Endothelial cell of umbilical vein (primary cell): ENCODE measurements around the gene CELF5. TPM values are rescaled to one million over a fixed set of nuclear protein-coding genes. Genes with fewer than 3 reads are reported as not detected.

Experiments
- BruUV-seq: library from RNA; stranded (reverse); fragments of 400-500 nt; replicated peaks from 2 replicates; lab custom pipeline; 2021; lab: Mats Ljungman, UMichigan
- CTCF ChIA-PET: fragments of 300-600, 350-600 bp; sonication (Branson Sonifier 250); formaldehyde crosslinking; loops from one replicate; lab custom pipeline; 2021; ENCODE audit warnings: antibody characterized with exemption, inconsistent platforms; lab: Charles Lee
- POLR2A ChIA-PET: fragments of 300-600, 350-600 bp; sonication (Branson Sonifier 250); formaldehyde crosslinking; loops from one replicate; lab custom pipeline; 2021; ENCODE audit warnings: antibody characterized with exemption, inconsistent platforms; lab: Charles Lee
- DNase-seq: peaks from one replicate; pipeline ENCODE4 v3.0.0-alpha.2; 2011; ENCODE audit warnings: low read depth, low spot score
- FAIRE-seq: peaks from 2 replicates; lab custom pipeline; 2011; peaks lifted over from hg19 to GRCh38; lab: Jason Lieb, UNC
- H2AFZ ChIP-seq: 2 replicates; pipeline ENCODE4 v1.6.0; 2012; ENCODE audit warnings: low read depth, low read length, control low read depth, inconsistent platforms
- H3K27ac ChIP-seq: 2 replicates; pipeline ENCODE4 v1.5.1; 2011; ENCODE audit warnings: low read depth, mild to moderate bottlenecking, control low read depth, low read length, moderate library complexity; ENCODE audit not compliant: insufficient read depth
- H3K27me3 ChIP-seq, 2 experiments: 2 replicates each; pipeline versions ENCODE4 v1.6.0 to v1.6.1; 2011; ENCODE audit warnings: low read length in 2 of 2, mixed read lengths in 1 of 2; ENCODE audit not compliant: control insufficient read depth in 2 of 2, insufficient read depth in 2 of 2
- H3K36me3 ChIP-seq, 2 experiments: 2 replicates in 1 of 2; 3 replicates in 1 of 2; pipeline ENCODE4 v1.5.1; 2011; ENCODE audit warnings: low read length in 2 of 2, mild to moderate bottlenecking in 1 of 2, moderate library complexity in 1 of 2; ENCODE audit not compliant: control insufficient read depth in 2 of 2, insufficient read depth in 2 of 2; ENCODE audit errors: extremely low read depth in 1 of 2
- H3K4me1 ChIP-seq: 3 replicates; pipeline ENCODE4 v1.5.1; 2011; ENCODE audit warnings: mild to moderate bottlenecking, low read length; ENCODE audit not compliant: control insufficient read depth, insufficient read depth; ENCODE audit errors: extremely low read depth
- H3K4me2 ChIP-seq: 2 replicates; pipeline ENCODE4 v1.6.1; 2011; ENCODE audit warnings: low read length, control low read depth, mixed read lengths; ENCODE audit not compliant: insufficient read depth
- H3K4me3 ChIP-seq, 3 experiments: fragments of 200-600 bp in 1 of 3; sonication (generic), shearing (Covaris generic) in 1 of 3; replicated peaks in 1 of 3; 2 replicates each; pipeline ENCODE4 v1.5.1; 2011 to 2016; ENCODE audit warnings: control low read depth in 3 of 3, low read length in 3 of 3, mild to moderate bottlenecking in 2 of 3, inconsistent platforms in 1 of 3, low read depth in 1 of 3, moderate library complexity in 1 of 3; ENCODE audit not compliant: insufficient read depth in 1 of 3
- H3K79me2 ChIP-seq: 2 replicates; pipeline ENCODE4 v1.6.0; 2012; ENCODE audit warnings: low read length, inconsistent platforms; ENCODE audit not compliant: control insufficient read depth, insufficient read depth
- H3K9ac ChIP-seq: replicated peaks from 2 replicates; pipeline ENCODE3; 2011; ENCODE audit warnings: low read length, control low read depth; ENCODE audit not compliant: insufficient read depth; ENCODE audit errors: extremely low read depth
- H3K9me1 ChIP-seq: replicated peaks from 3 replicates; pipeline ENCODE4 v1.6.0; 2011; ENCODE audit warnings: mild to moderate bottlenecking, low read length; ENCODE audit not compliant: control insufficient read depth, insufficient read depth; ENCODE audit errors: extremely low read depth
- H3K9me3 ChIP-seq: replicated peaks from 2 replicates; pipeline ENCODE4 v1.5.1; 2012; ENCODE audit warnings: low read length, inconsistent platforms; ENCODE audit not compliant: control insufficient read depth, insufficient read depth
- H4K20me1 ChIP-seq: replicated peaks from 2 replicates; pipeline ENCODE3; 2011; ENCODE audit warnings: mild to moderate bottlenecking, low read length; ENCODE audit not compliant: control insufficient read depth, insufficient read depth; ENCODE audit errors: extremely low read depth
- EZH2 ChIP-seq: IDR thresholded peaks from 2 replicates; pipeline ENCODE4 v1.6.1; 2012; ENCODE audit warnings: borderline replicate concordance, low read depth, mild to moderate bottlenecking, moderate library complexity, low read length, inconsistent platforms; ENCODE audit not compliant: severe bottlenecking
- FOS ChIP-seq: IDR thresholded peaks from 2 replicates; pipeline ENCODE4 v1.6.1; 2011; ENCODE audit warnings: mild to moderate bottlenecking, low read length, moderate library complexity, borderline replicate concordance; ENCODE audit not compliant: insufficient read depth
- GATA2 ChIP-seq: IDR thresholded peaks from 2 replicates; pipeline ENCODE4 v1.7.0; 2011; ENCODE audit warnings: low read depth, mild to moderate bottlenecking, moderate library complexity, mixed read lengths, low read length; ENCODE audit not compliant: insufficient read length, insufficient read depth
- JUN ChIP-seq: IDR thresholded peaks from 2 replicates; pipeline ENCODE4 v1.6.1; 2011; ENCODE audit warnings: borderline replicate concordance, low read depth; ENCODE audit not compliant: insufficient read length, insufficient read depth
- MYC ChIP-seq: IDR thresholded peaks from one replicate; pipeline ENCODE4 v1.6.1; 2011; ENCODE audit warnings: mild to moderate bottlenecking, low read depth, low read length
- POLR2A ChIP-seq: IDR thresholded peaks from 2 replicates; pipeline ENCODE4 v1.6.1; 2012; ENCODE audit warnings: low read depth, mild to moderate bottlenecking, control low read depth, low read length
- POLR2AphosphoS5 ChIP-seq: IDR thresholded peaks from 2 replicates; pipeline ENCODE4 v1.6.1; 2012; ENCODE audit warnings: low read depth, mild to moderate bottlenecking, control low read depth, low read length, moderate library complexity; ENCODE audit not compliant: insufficient read depth
- dilution Hi-C: fragments of 300-500 bp; cut with MboI; formaldehyde crosslinking; loops from one replicate; pipeline ENCODE4 v1.15.0; 2019; ENCODE audit warnings: low sequenced_read_pairs; ENCODE audit not compliant: extremely low pct_ligation_motif_present
- intact Hi-C: fragments of 100-400 bp; cut with micrococcal nuclease; formaldehyde crosslinking; loops from one replicate; pipeline ENCODE4 v1.10.0; 2022
- polyA plus RNA-seq, 4 experiments: library from polyadenylated mRNA; depleted of rRNA in 3 of 4; stranded (reverse) in 3 of 4; unstranded in 1 of 4; fragments of >200 nt; gene quantifications; 2 replicates each; pipeline versions ENCODE4 v1.2.1 to v1.2.3, GENCODE V29; 2011 to 2012; ENCODE audit warnings: missing spikeins in 1 of 4
- total RNA-seq: library from RNA; stranded (reverse); gene quantifications from 2 replicates; pipeline ENCODE4 v1.2.3, GENCODE V29; 2021
- TF ChIP-seq, protein P1 (sequence below), 2 donors: IDR thresholded peaks; 1 replicate in 1 of 2; 2 replicates in 1 of 2; pipeline ENCODE4 v1.5.1; 2011; ENCODE audit warnings: low read length in 2 of 2, mild to moderate bottlenecking in 2 of 2, moderate library complexity in 2 of 2, control low read depth in 1 of 2, inconsistent platforms in 1 of 2, low read depth in 1 of 2; ENCODE audit not compliant: insufficient read depth in 1 of 2; ENCODE audit errors: extremely low read depth in 1 of 2
- TF ChIP-seq, protein P2 (sequence below): IDR thresholded peaks from 2 replicates; pipeline ENCODE4 v1.6.1; 2011; ENCODE audit not compliant: insufficient read depth, insufficient read length

Gene CELF5
- total and polyA plus RNA-seq, 2 donors (not counting 3 experiments of a cell fraction or from before 2014, with no cell fraction given) = not detected

DNA sequence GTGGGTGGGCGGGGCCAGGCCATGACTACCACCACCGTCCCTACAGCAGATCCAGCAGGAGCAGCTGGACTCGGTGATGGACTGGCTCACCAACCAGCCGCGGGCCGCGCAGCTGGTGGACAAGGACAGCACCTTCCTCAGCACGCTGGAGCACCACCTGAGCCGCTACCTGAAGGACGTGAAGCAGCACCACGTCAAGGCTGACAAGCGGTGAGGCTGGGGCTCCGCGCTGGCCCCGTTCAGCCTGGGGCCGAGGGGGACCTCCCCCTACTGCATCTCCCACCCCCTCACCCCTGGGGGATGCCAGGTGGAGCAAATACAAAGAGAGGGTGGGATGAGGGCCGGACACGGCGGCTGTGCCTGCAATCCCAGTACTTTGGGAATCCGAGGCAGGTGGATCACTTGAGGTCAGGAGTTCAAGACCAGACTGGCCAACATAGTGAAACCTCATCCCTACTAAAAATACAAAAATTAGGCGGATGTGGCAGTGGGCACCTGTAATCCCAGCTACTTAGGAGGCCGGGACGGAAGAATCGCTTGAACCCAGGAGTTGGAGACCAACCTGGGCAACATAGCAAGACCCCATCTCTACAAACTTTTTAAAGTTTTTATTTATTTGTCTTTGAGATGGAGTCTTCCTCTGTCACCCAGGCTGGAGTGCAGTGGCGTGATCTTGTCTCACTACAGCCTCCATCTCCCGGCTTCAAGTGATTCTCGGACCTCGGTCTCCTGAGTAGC, 18.1 kb upstream of the CELF5 start:
- no peaks in the 10 kb centered on the region for H3K79me2 ChIP-seq
- no peak overlapping the region for H3K27ac ChIP-seq
- intact Hi-C loops (no loop called here), dilution Hi-C loops (no loop called here)
- no peaks in the 10 kb centered on the region for H3K27me3 ChIP-seq
- TF ChIP-seq, protein P1, sequence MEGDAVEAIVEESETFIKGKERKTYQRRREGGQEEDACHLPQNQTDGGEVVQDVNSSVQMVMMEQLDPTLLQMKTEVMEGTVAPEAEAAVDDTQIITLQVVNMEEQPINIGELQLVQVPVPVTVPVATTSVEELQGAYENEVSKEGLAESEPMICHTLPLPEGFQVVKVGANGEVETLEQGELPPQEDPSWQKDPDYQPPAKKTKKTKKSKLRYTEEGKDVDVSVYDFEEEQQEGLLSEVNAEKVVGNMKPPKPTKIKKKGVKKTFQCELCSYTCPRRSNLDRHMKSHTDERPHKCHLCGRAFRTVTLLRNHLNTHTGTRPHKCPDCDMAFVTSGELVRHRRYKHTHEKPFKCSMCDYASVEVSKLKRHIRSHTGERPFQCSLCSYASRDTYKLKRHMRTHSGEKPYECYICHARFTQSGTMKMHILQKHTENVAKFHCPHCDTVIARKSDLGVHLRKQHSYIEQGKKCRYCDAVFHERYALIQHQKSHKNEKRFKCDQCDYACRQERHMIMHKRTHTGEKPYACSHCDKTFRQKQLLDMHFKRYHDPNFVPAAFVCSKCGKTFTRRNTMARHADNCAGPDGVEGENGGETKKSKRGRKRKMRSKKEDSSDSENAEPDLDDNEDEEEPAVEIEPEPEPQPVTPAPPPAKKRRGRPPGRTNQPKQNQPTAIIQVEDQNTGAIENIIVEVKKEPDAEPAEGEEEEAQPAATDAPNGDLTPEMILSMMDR (IDR thresholded peaks at IDR 0.05; ENCODE audit: extremely low read depth in 1 of 2, insufficient read depth in 1 of 2, low read depth in 1 of 2, low read length in 2 of 2) = no peak
- no peak for TF ChIP-seq FOS
- no peak for TF ChIP-seq GATA2
- TF ChIP-seq POLR2A = no peak
- no peak for TF ChIP-seq EZH2
- TF ChIP-seq, protein P2, sequence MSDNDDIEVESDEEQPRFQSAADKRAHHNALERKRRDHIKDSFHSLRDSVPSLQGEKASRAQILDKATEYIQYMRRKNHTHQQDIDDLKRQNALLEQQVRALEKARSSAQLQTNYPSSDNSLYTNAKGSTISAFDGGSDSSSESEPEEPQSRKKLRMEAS = no peak
- no peak for TF ChIP-seq JUN
- no peak for TF ChIP-seq MYC
- TF ChIP-seq POLR2AphosphoS5 = no peak
- H3K4me1 ChIP-seq = no peaks in the 10 kb centered on the region
- H3K4me3 ChIP-seq = no peak overlapping the region
- no peak for FAIRE-seq
- no peak overlapping the region for H3K4me2 ChIP-seq
- no peaks in the 10 kb centered on the region for H3K9me3 ChIP-seq
- no peak for DNase-seq
- no peak overlapping the region for H2AFZ ChIP-seq
- H3K9ac ChIP-seq = no peak overlapping the region
- ChIA-PET CTCF (no interaction called here), POLR2A (no interaction called here)
- no TSS peak for BruUV-seq
- H3K36me3 ChIP-seq = peaks cover 0 to 29% of the 10 kb centered on the region in 2 experiments
- no peaks in the 10 kb centered on the region for H4K20me1 ChIP-seq
- no peaks in the 10 kb centered on the region for H3K9me1 ChIP-seq
